ENCODE data around the gene STUB1.

The STUB1 gene

DNA sequence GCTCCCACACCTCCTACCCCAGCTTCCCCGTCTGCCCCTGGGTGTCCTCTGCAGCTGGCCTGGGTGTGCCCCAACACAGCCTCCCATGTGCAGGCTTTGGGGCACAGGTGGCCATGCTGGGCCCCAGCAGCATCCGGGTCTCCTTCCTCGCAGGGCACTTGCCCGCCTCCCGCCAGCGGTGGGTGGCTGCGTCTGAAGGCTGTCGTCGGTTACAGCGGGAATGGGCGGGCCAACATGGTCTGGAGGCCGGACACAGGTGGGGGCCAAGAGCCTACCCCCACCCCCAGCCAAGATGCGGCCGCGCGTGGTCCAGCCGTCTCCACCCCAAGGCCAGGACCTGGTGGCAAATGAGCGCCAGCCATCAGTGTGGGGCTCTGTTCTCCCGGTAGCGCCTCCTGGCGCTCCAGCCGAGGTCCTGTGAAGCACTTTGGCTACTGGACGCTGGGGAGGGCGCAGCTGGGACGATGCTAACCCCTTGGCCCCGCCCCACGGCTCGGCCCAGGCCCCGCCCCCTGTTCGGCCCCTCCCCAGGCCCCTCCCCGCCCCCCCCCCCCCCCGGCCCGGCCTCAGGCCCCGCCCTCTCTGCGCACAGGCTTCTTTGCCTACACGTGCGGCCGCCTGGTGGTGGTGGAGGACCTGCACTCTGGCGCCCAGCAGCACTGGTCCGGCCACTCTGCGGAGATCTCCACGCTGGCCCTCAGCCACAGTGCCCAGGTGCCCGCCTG, 19.6 kb upstream of the STUB1 start:
- peak; percentile 63 for DNase-seq
- in situ Hi-C loops (cut with HindIII; ENCODE audit: low pct_ligation_motif_present, low sequenced_read_pairs), result no loop called here
- no peaks in the 10 kb centered on the region for H3K27me3 ChIP-seq (replicated peaks)
- no peak overlapping the region for H3K27ac ChIP-seq
- TF ChIP-seq, protein P1, sequence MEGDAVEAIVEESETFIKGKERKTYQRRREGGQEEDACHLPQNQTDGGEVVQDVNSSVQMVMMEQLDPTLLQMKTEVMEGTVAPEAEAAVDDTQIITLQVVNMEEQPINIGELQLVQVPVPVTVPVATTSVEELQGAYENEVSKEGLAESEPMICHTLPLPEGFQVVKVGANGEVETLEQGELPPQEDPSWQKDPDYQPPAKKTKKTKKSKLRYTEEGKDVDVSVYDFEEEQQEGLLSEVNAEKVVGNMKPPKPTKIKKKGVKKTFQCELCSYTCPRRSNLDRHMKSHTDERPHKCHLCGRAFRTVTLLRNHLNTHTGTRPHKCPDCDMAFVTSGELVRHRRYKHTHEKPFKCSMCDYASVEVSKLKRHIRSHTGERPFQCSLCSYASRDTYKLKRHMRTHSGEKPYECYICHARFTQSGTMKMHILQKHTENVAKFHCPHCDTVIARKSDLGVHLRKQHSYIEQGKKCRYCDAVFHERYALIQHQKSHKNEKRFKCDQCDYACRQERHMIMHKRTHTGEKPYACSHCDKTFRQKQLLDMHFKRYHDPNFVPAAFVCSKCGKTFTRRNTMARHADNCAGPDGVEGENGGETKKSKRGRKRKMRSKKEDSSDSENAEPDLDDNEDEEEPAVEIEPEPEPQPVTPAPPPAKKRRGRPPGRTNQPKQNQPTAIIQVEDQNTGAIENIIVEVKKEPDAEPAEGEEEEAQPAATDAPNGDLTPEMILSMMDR (IDR thresholded peaks at IDR 0.05; ENCODE audit: low read depth, low read length, missing control alignments), result peak; percentile 65
- peaks cover 8% of the 10 kb centered on the region for H3K36me3 ChIP-seq (replicated peaks)
- H3K4me3 ChIP-seq (ENCODE audit: low read depth, low read length), result peak overlapping the region; percentile 26

GRCh38 chr16:661184-661821, 18.9 kb upstream of the STUB1 start:
- no peak for DNase-seq
- Histone ChIP-seq H3K27ac (no peak overlapping the region), H3K27me3 (replicated peaks) (no peaks in the 10 kb centered on the region), H3K4me3 (ENCODE audit: low read depth, low read length) (peak overlapping the region; percentile 15), H3K36me3 (replicated peaks) (peaks cover 8% of the 10 kb centered on the region)
- in situ Hi-C loops (cut with HindIII; ENCODE audit: low pct_ligation_motif_present, low sequenced_read_pairs), result no loop called here
- TF ChIP-seq, protein P1 (IDR thresholded peaks at IDR 0.05; ENCODE audit: low read depth, low read length, missing control alignments), result peak; percentile 2

- in situ Hi-C loops (cut with HindIII; ENCODE audit: low pct_ligation_motif_present, low sequenced_read_pairs), result no loop called here
- peaks cover 6% of the 10 kb centered on the region for H3K36me3 ChIP-seq (replicated peaks)
- TF ChIP-seq, protein P1 (IDR thresholded peaks at IDR 0.05; ENCODE audit: low read depth, low read length, missing control alignments), result no peak
- no peak overlapping the region for H3K27ac ChIP-seq
- no peaks in the 10 kb centered on the region for H3K27me3 ChIP-seq (replicated peaks)
- no peak for DNase-seq
- H3K4me3 ChIP-seq (ENCODE audit: low read depth, low read length), result no peak overlapping the region
These were observed 18.1 kb upstream of the STUB1 start for GRCh38 chr16:662095-662494.

GRCh38 chr16:662597-662996, 17.6 kb upstream of the STUB1 start:
- DNase-seq, result no peak
- in situ Hi-C loops (cut with HindIII; ENCODE audit: low pct_ligation_motif_present, low sequenced_read_pairs), result no loop called here
- TF ChIP-seq, protein P1 (IDR thresholded peaks at IDR 0.05; ENCODE audit: low read depth, low read length, missing control alignments), result no peak
- Histone ChIP-seq H3K27me3 (replicated peaks) (no peaks in the 10 kb centered on the region), H3K36me3 (replicated peaks) (peaks cover 6% of the 10 kb centered on the region), H3K4me3 (ENCODE audit: low read depth, low read length) (no peak overlapping the region), H3K27ac (no peak overlapping the region)

DNA sequence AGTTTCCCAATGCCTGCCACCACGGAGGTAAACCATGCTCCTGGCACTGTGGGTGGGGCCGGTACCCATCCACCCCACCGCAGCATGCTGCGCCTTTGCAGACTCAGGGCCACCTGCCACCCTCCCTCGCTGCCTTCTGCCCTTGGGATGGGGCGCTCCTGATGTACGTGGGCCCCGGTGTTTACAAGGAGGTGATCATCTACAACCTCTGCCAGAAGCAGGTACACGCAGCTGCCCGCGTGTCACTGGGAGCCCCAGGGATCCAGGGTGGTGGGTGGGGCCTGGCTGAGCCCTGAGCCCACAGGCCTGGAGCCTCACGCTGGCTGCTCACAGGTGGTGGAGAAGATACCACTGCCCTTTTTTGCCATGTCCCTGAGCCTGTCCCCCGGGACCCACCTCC, 13.6 kb upstream of the STUB1 start:
- TF ChIP-seq, protein P1 (IDR thresholded peaks at IDR 0.05; ENCODE audit: low read depth, low read length, missing control alignments), result no peak
- no peak for DNase-seq
- H3K4me3 ChIP-seq (ENCODE audit: low read depth, low read length), result no peak overlapping the region
- in situ Hi-C loops (cut with HindIII; ENCODE audit: low pct_ligation_motif_present, low sequenced_read_pairs), result no loop called here
- peaks cover 24% of the 10 kb centered on the region for H3K36me3 ChIP-seq (replicated peaks)
- H3K27me3 ChIP-seq (replicated peaks), result no peaks in the 10 kb centered on the region
- no peak overlapping the region for H3K27ac ChIP-seq

All from brain microvascular endothelial cell (primary cell).